GM12872 (cell line): ENCODE measurements around the gene STARD3NL.

Experiments
- CTCF ChIP-seq: IDR thresholded peaks from 3 replicates; pipeline ENCODE4 v1.5.1; 2011; ENCODE audit warnings: low read depth, mild to moderate bottlenecking, low read length, moderate library complexity; ENCODE audit not compliant: insufficient read depth

STARD3NL gene

GRCh38 chr7:38280000-38280399 lies 102.0 kb downstream of the STARD3NL start:
- TF ChIP-seq CTCF, result no peak
